WTC11 (cell line): Measurements from ENCODE around the gene ADCY1. TPM values are rescaled to one million over a fixed set of nuclear protein-coding genes. Genes with fewer than 3 reads are reported as not detected.

ENCODE experiments used
- ATAC-seq: fragments of 200-7000 bp; cut with Tn5 transposase; 2 replicates; pipeline ENCODE4 v1.10.0; 2021; ENCODE audit warnings: mild to moderate bottlenecking, moderate library complexity
- CTCF ChIA-PET: fragments of 300-600 bp; sonication (Branson Sonifier 250); formaldehyde crosslinking; loops from one replicate; lab custom pipeline; 2021; ENCODE audit warnings: antibody characterized with exemption; lab: Charles Lee
- POLR2A ChIA-PET: fragments of 350-600 bp; sonication (Branson Sonifier 250); formaldehyde crosslinking; loops from one replicate; lab custom pipeline; 2021; ENCODE audit warnings: antibody characterized with exemption; lab: Charles Lee
- DNase-seq: peaks from one replicate; pipeline ENCODE4 v3.0.0; 2021; ENCODE audit warnings: low spot score
- H3K27ac Mint-ChIP-seq: 2 replicates; pipeline ENCODE4 v1.8.0; 2021; ENCODE audit warnings: mixed read lengths
- H3K27me3 Mint-ChIP-seq: 2 replicates; pipeline ENCODE4 v1.8.0; 2021; ENCODE audit warnings: low read depth, mild to moderate bottlenecking, moderate library complexity, mixed read lengths
- H3K36me3 Mint-ChIP-seq: 2 replicates; pipeline ENCODE4 v1.8.0; 2021; ENCODE audit warnings: mixed read lengths
- H3K4me1 Mint-ChIP-seq: 2 replicates; pipeline ENCODE4 v1.8.0; 2022; ENCODE audit warnings: mixed read lengths
- H3K4me3 Mint-ChIP-seq: 2 replicates; pipeline ENCODE4 v1.8.0; 2021; ENCODE audit warnings: mild to moderate bottlenecking, moderate library complexity, mixed read lengths
- H3K9me3 Mint-ChIP-seq: 2 replicates; pipeline ENCODE4 v1.8.0; 2021; ENCODE audit warnings: mixed read lengths
- ARID4B ChIP-seq: sonication (generic); formaldehyde crosslinking; IDR thresholded peaks from 2 replicates; pipeline ENCODE4 v1.8.0; 2023; ENCODE audit warnings: missing genetic modification reagents, mild to moderate bottlenecking, borderline replicate concordance
- ATF1 ChIP-seq: sonication (generic); formaldehyde crosslinking; IDR thresholded peaks from 2 replicates; pipeline ENCODE4 v1.8.1; 2023; ENCODE audit warnings: mild to moderate bottlenecking, moderate library complexity, missing genetic modification reagents
- CBFB ChIP-seq: sonication (generic); formaldehyde crosslinking; IDR thresholded peaks from 2 replicates; pipeline ENCODE4 v1.8.1; 2022; ENCODE audit warnings: mild to moderate bottlenecking, low read depth, missing genetic modification reagents
- ELF4 ChIP-seq: sonication (generic); formaldehyde crosslinking; IDR thresholded peaks from 2 replicates; pipeline ENCODE4 v1.8.1; 2022; ENCODE audit warnings: low read depth, mild to moderate bottlenecking, moderate library complexity, missing genetic modification reagents
- EMX1 ChIP-seq: fragments of 250-450 bp; sonication (Bioruptor Pico); IDR thresholded peaks from 2 replicates; pipeline ENCODE4 v1.8.0; 2021; ENCODE audit warnings: mild to moderate bottlenecking
- FOXJ3 ChIP-seq: sonication (generic); formaldehyde crosslinking; IDR thresholded peaks from 2 replicates; pipeline ENCODE4 v1.9.0; 2021; ENCODE audit warnings: missing genetic modification reagents, mild to moderate bottlenecking, borderline replicate concordance
- FOXP1 ChIP-seq: sonication (generic); formaldehyde crosslinking; IDR thresholded peaks from 2 replicates; pipeline ENCODE4 v1.8.0; 2022; ENCODE audit warnings: missing genetic modification reagents, mild to moderate bottlenecking, moderate library complexity, borderline replicate concordance
- GABPB1 ChIP-seq: sonication (generic); formaldehyde crosslinking; IDR thresholded peaks from 2 replicates; pipeline ENCODE4 v1.8.1; 2023; ENCODE audit warnings: mild to moderate bottlenecking, missing genetic modification reagents
- GTF2I ChIP-seq: fragments of 250-450 bp; sonication (Bioruptor Pico); conservative IDR thresholded peaks from 2 replicates; pipeline ENCODE4 v1.4.0; 2021; ENCODE audit warnings: mild to moderate bottlenecking
- KAT7 ChIP-seq: sonication (generic); formaldehyde crosslinking; IDR thresholded peaks from 2 replicates; pipeline ENCODE4 v1.8.1; 2023; ENCODE audit warnings: missing genetic modification reagents, mild to moderate bottlenecking, borderline replicate concordance
- MXD4 ChIP-seq: fragments of 250-450 bp; sonication (Bioruptor Pico); IDR thresholded peaks from 2 replicates; pipeline ENCODE4 v1.8.0; 2021; ENCODE audit warnings: mild to moderate bottlenecking, moderate library complexity, borderline replicate concordance
- SOX15 ChIP-seq: fragments of 250-450 bp; sonication (Bioruptor Pico); IDR thresholded peaks from 2 replicates; pipeline ENCODE4 v1.9.0; 2021; ENCODE audit warnings: mild to moderate bottlenecking
- TEAD1 ChIP-seq: sonication (generic); formaldehyde crosslinking; IDR thresholded peaks from 2 replicates; pipeline ENCODE4 v1.8.0; 2022; ENCODE audit warnings: mild to moderate bottlenecking, missing genetic modification reagents
- USF1 ChIP-seq: sonication (generic); formaldehyde crosslinking; IDR thresholded peaks from 2 replicates; pipeline ENCODE4 v1.8.0; 2022; ENCODE audit warnings: mild to moderate bottlenecking, missing genetic modification reagents
- ZBTB43 ChIP-seq: sonication (generic); formaldehyde crosslinking; IDR thresholded peaks from 2 replicates; pipeline ENCODE4 v1.8.1; 2023; ENCODE audit warnings: mild to moderate bottlenecking, missing genetic modification reagents
- ZNF263 ChIP-seq: sonication (generic); formaldehyde crosslinking; IDR thresholded peaks from 2 replicates; pipeline ENCODE4 v1.8.1; 2022; ENCODE audit warnings: low read depth, mild to moderate bottlenecking, moderate library complexity, missing genetic modification reagents
- ZNF317 ChIP-seq: sonication (generic); formaldehyde crosslinking; IDR thresholded peaks from 2 replicates; pipeline ENCODE4 v1.8.1; 2023; ENCODE audit warnings: low read depth, mild to moderate bottlenecking, moderate library complexity, missing genetic modification reagents, borderline replicate concordance
- ZNF416 ChIP-seq: fragments of 250-450 bp; sonication (Bioruptor Pico); IDR thresholded peaks from 2 replicates; pipeline ENCODE4 v1.9.0; 2021; ENCODE audit warnings: mild to moderate bottlenecking, inconsistent platforms
- total RNA-seq: library from RNA; stranded (reverse); gene quantifications from 3 replicates; pipeline ENCODE4 v1.2.3, GENCODE V29; 2021
- TF ChIP-seq, protein P1 (sequence below): sonication (generic); formaldehyde crosslinking; IDR thresholded peaks from 2 replicates; pipeline ENCODE4 v1.8.0; 2023; ENCODE audit warnings: missing genetic modification reagents
- TF ChIP-seq, protein P2 (sequence below): sonication (generic); formaldehyde crosslinking; IDR thresholded peaks from 2 replicates; pipeline ENCODE4 v1.8.1; 2022; ENCODE audit warnings: low read depth, missing genetic modification reagents, borderline replicate concordance

The ADCY1 gene
- total RNA-seq, 1 experiment from 2014 or later: 29.0 TPM

DNA sequence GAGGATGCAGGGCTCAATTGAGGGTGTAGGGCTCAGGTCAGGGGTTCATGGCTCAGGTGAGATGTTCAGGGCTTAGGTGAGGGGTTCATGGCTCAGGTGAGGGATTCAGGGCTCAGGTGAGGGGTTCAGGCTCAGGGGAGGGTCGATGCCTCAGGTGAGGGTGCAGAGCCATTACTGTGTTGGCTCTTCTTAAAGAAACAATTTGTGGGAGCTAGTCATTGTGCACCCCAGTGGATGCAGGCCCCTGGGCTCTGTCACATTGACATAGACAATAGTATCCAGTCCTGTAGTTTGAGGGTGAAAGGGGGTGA lies 86.7 kb downstream of the ADCY1 start (continued):
- no peak for TF ChIP-seq ARID4B (CRISPR knock-in tag)

DNA sequence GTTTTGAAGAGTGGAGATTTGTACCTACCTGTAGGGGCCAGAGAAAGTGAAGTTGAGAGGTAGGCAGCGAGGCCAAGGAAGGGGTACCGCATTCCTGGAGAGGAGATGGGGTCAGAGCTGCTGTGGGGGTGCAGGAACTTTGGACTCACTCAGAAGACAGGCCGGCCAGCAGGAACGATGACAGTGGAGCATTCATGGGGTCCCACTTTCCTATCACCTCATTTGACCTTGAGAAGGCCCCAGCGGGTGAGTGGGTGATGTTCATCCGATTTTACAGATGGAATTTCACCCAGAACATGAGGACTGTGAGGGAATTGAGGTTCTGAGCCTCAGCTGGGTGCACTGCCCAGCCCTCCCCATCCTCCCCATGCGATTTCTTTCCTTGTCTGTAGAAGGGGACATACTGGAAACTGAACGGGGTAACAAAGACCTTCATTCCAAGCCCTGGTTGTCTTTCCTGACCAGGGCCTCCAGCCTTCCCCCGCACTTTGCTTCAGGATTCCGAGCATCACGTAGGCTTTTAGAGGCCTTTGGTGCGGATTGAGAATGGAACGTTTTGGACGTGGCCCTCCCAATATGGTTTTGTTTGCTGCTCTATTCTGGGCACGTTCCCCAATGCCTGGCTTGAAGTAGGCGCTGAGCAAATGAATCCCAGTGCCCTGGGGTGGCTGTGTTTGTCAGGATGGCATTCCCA lies 87.3 kb downstream of the ADCY1 start:
- H3K4me1 Mint-ChIP-seq: no peaks in the 10 kb centered on the region
- no peaks in the 10 kb centered on the region for H3K27me3 Mint-ChIP-seq
- H3K9me3 Mint-ChIP-seq: no peaks in the 10 kb centered on the region
- ChIA-PET CTCF (no interaction called here), POLR2A (no interaction called here)
- H3K4me3 Mint-ChIP-seq: no peak overlapping the region
- TF ChIP-seq USF1 (CRISPR knock-in tag): no peak
- no peak for TF ChIP-seq ZBTB43 (CRISPR knock-in tag)
- no peak for TF ChIP-seq ATF1 (CRISPR knock-in tag)
- TF ChIP-seq KAT7: no peak
- no peak for TF ChIP-seq ZNF263
- TF ChIP-seq, protein P1, sequence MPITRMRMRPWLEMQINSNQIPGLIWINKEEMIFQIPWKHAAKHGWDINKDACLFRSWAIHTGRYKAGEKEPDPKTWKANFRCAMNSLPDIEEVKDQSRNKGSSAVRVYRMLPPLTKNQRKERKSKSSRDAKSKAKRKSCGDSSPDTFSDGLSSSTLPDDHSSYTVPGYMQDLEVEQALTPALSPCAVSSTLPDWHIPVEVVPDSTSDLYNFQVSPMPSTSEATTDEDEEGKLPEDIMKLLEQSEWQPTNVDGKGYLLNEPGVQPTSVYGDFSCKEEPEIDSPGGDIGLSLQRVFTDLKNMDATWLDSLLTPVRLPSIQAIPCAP (CRISPR knock-in tag): no peak
- TF ChIP-seq, protein P2, sequence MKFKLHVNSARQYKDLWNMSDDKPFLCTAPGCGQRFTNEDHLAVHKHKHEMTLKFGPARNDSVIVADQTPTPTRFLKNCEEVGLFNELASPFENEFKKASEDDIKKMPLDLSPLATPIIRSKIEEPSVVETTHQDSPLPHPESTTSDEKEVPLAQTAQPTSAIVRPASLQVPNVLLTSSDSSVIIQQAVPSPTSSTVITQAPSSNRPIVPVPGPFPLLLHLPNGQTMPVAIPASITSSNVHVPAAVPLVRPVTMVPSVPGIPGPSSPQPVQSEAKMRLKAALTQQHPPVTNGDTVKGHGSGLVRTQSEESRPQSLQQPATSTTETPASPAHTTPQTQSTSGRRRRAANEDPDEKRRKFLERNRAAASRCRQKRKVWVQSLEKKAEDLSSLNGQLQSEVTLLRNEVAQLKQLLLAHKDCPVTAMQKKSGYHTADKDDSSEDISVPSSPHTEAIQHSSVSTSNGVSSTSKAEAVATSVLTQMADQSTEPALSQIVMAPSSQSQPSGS (CRISPR knock-in tag): no peak
- no peak for TF ChIP-seq ELF4 (CRISPR knock-in tag)
- TF ChIP-seq ZNF416 (CRISPR knock-in tag): no peak
- TF ChIP-seq SOX15 (CRISPR knock-in tag): no peak
- TF ChIP-seq FOXJ3 (CRISPR knock-in tag): no peak
- no peak for TF ChIP-seq MXD4 (CRISPR knock-in tag)
- no peak for TF ChIP-seq EMX1
- TF ChIP-seq FOXP1 (CRISPR knock-in tag): no peak
- TF ChIP-seq GABPB1 (CRISPR knock-in tag): no peak
- no peak for TF ChIP-seq ZNF317 (CRISPR knock-in tag)
- no peak for TF ChIP-seq GTF2I (CRISPR knock-in tag)
- no peak for TF ChIP-seq CBFB (CRISPR knock-in tag)
- TF ChIP-seq TEAD1: no peak
- H3K36me3 Mint-ChIP-seq: peaks cover 2% of the 10 kb centered on the region
- no peak overlapping the region for H3K27ac Mint-ChIP-seq
- DNase-seq: peak; percentile 3
- no peak for ATAC-seq
